CD14-positive monocyte (primary cell): ENCODE results near the gene LAMC1. TPM values are rescaled to one million over a fixed set of nuclear protein-coding genes. Genes with fewer than 3 reads are reported as not detected.

Experiments used
- DNase-seq, 3 donors: peaks; one replicate each; pipeline ENCODE4 v3.0.0-alpha.2; 2011 to 2022
- H2AFZ ChIP-seq: 2 replicates; pipeline ENCODE4 v1.6.0; 2012; ENCODE audit warnings: mild to moderate bottlenecking, low read depth, low read length, inconsistent platforms; ENCODE audit not compliant: insufficient read depth, poor library complexity, severe bottlenecking
- H3K27ac ChIP-seq, 2 donors: 1 replicate in 1 of 2; 2 replicates in 1 of 2; pipeline ENCODE4 v1.5.1; 2012 to 2013; ENCODE audit warnings: low read length in 2 of 2, control low read depth in 1 of 2, inconsistent platforms in 1 of 2, low read depth in 1 of 2, mild to moderate bottlenecking in 1 of 2
- H3K27me3 ChIP-seq, 2 donors: one replicate each; pipeline versions ENCODE4 v1.6.0 to v1.6.1; 2011 to 2013; ENCODE audit warnings: low read length in 2 of 2; ENCODE audit not compliant: control insufficient read depth in 2 of 2, insufficient read depth in 2 of 2
- H3K36me3 ChIP-seq, 2 donors: replicated peaks in 1 of 2; 1 replicate in 1 of 2; 2 replicates in 1 of 2; pipeline versions ENCODE4 v1.5.1 to v1.6.1; 2012 to 2013; ENCODE audit warnings: low read length in 2 of 2, control low read depth in 1 of 2, inconsistent platforms in 1 of 2, mild to moderate bottlenecking in 1 of 2; ENCODE audit not compliant: insufficient read depth in 2 of 2, control insufficient read depth in 1 of 2
- H3K4me1 ChIP-seq, 2 donors: 1 replicate in 1 of 2; 2 replicates in 1 of 2; pipeline versions ENCODE4 v1.5.1 to v1.6.1; 2012 to 2013; ENCODE audit warnings: low read length in 2 of 2, control low read depth in 1 of 2, inconsistent platforms in 1 of 2, mild to moderate bottlenecking in 1 of 2, moderate library complexity in 1 of 2; ENCODE audit not compliant: insufficient read depth in 2 of 2, control insufficient read depth in 1 of 2
- H3K4me2 ChIP-seq: replicated peaks from 2 replicates; pipeline ENCODE3; 2012; ENCODE audit warnings: low read length, moderate library complexity, mild to moderate bottlenecking; ENCODE audit not compliant: poor library complexity, severe bottlenecking; ENCODE audit errors: extremely low read depth
- H3K4me3 ChIP-seq, 3 experiments: fragments of 200-600 bp in 1 of 3; sonication (generic) in 1 of 3; replicated peaks in 1 of 3; 1 replicate in 2 of 3; 2 replicates in 1 of 3; pipeline ENCODE4 v1.5.1; 2011 to 2013; ENCODE audit warnings: low read length in 3 of 3, mild to moderate bottlenecking in 3 of 3, control low read depth in 2 of 3, low read depth in 2 of 3, inconsistent platforms in 1 of 3, moderate library complexity in 1 of 3
- H3K79me2 ChIP-seq: 2 replicates; pipeline ENCODE4 v1.6.0; 2012; ENCODE audit warnings: mild to moderate bottlenecking, control low read depth, inconsistent platforms, low read length, moderate library complexity; ENCODE audit not compliant: insufficient read depth
- H3K9ac ChIP-seq: 2 replicates; pipeline ENCODE4 v1.6.0; 2017; ENCODE audit warnings: low read length, mild to moderate bottlenecking; ENCODE audit not compliant: insufficient read depth, poor library complexity, severe bottlenecking
- H3K9me3 ChIP-seq, 2 donors: replicated peaks in 1 of 2; 1 replicate in 1 of 2; 2 replicates in 1 of 2; pipeline versions ENCODE4 v1.5.1 to v1.6.1; 2012 to 2013; ENCODE audit warnings: low read length in 2 of 2, control low read depth in 1 of 2; ENCODE audit not compliant: control insufficient read depth in 1 of 2, insufficient read depth in 1 of 2
- H4K20me1 ChIP-seq: 2 replicates; pipeline ENCODE4 v1.6.0; 2012; ENCODE audit warnings: mild to moderate bottlenecking, low read length, control low read depth, moderate library complexity; ENCODE audit not compliant: insufficient read depth
- H3K27ac Mint-ChIP-seq, 7 donors: one replicate each; pipeline ENCODE4 v1.8.0; 2020; ENCODE audit warnings: mild to moderate bottlenecking in 7 of 7, mixed read lengths in 7 of 7, moderate library complexity in 6 of 7, inconsistent platforms in 2 of 7
- H3K27me3 Mint-ChIP-seq, 3 donors: one replicate each; pipeline ENCODE4 v1.8.0; 2021 to 2022; ENCODE audit warnings: low read depth in 3 of 3, mild to moderate bottlenecking in 3 of 3, mixed read lengths in 3 of 3, moderate library complexity in 3 of 3, inconsistent platforms in 1 of 3
- H3K36me3 Mint-ChIP-seq, 2 donors: one replicate each; pipeline ENCODE4 v1.8.0; 2020; ENCODE audit warnings: mixed read lengths in 2 of 2, inconsistent platforms in 1 of 2, mild to moderate bottlenecking in 1 of 2
- H3K4me1 Mint-ChIP-seq: one replicate; pipeline ENCODE4 v1.8.0; 2020; ENCODE audit warnings: mild to moderate bottlenecking, mixed read lengths
- H3K4me3 Mint-ChIP-seq, 2 donors: one replicate each; pipeline ENCODE4 v1.8.0; 2020; ENCODE audit warnings: mild to moderate bottlenecking in 2 of 2, mixed read lengths in 2 of 2, moderate library complexity in 1 of 2
- H3K9me3 Mint-ChIP-seq, 7 donors: one replicate each; pipeline ENCODE4 v1.8.0; 2020 to 2022; ENCODE audit warnings: mixed read lengths in 7 of 7, mild to moderate bottlenecking in 6 of 7, moderate library complexity in 6 of 7, inconsistent platforms in 2 of 7
- WGBS: methylation state at CpG from one replicate; pipeline ENCODE4 v1.1.5; 2013; ENCODE audit warnings: missing lambda C conversion rate; ENCODE audit not compliant: insufficient coverage; 5-methylcytosine and 5-hydroxymethylcytosine counted together
- intact Hi-C, 2 donors: fragments of 100-400 bp; cut with micrococcal nuclease; formaldehyde crosslinking; loops; one replicate each; pipeline versions ENCODE4 v1.15.0 to v1.15.1; 2023
- polyA plus RNA-seq, 3 donors: library from polyadenylated mRNA; depleted of rRNA in 1 of 3; unstranded in 2 of 3; stranded (reverse) in 1 of 3; fragments of 300-500 nt in 2 of 3; fragments of >200 nt in 1 of 3; fragmentation: Illumina TruSeq in 2 of 3; gene quantifications; 1 replicate in 2 of 3; 2 replicates in 1 of 3; pipeline ENCODE4 v1.2.3, GENCODE V29; 2012 to 2021
- TF ChIP-seq, protein P1 (sequence below): fragments of 200-600 bp; IDR thresholded peaks from one replicate; pipeline ENCODE4 v1.8.0; 2022; ENCODE audit warnings: antibody characterized with exemption, mild to moderate bottlenecking

The LAMC1 gene
- polyA plus RNA-seq, 3 donors, result 0.34 to 1.7 (median 0.95) TPM

DNA sequence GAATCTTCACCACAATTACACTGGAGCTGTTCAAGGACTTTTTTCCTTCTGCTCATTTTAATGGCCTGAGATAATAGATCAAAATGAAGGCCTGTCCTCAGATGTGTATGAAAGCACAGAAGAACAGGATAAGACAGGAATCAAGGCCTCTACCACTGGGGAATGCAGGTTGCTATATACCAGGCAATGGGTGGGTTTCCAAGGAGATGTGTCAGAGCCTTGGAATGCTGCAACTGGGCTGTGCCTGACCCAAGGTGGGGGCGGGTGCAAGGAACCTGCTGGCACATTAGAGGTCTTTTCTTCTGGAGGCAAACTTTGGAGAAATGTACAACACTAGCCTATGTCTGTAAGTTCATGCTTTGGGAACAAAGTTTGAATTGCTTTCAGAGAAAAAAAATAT is 141.1 kb downstream of the LAMC1 start:
- no peaks in the 10 kb centered on the region for H3K4me1 Mint-ChIP-seq
- no peak overlapping the region for H2AFZ ChIP-seq
- DNase-seq, result no peak
- H3K9ac ChIP-seq, result no peak overlapping the region
- peaks cover 0 to 3% of the 10 kb centered on the region in 2 donors for H3K9me3 ChIP-seq
- peaks cover 0 to 3% (median 0%) of the 10 kb centered on the region in 3 donors for H3K27me3 Mint-ChIP-seq
- TF ChIP-seq, protein P1, sequence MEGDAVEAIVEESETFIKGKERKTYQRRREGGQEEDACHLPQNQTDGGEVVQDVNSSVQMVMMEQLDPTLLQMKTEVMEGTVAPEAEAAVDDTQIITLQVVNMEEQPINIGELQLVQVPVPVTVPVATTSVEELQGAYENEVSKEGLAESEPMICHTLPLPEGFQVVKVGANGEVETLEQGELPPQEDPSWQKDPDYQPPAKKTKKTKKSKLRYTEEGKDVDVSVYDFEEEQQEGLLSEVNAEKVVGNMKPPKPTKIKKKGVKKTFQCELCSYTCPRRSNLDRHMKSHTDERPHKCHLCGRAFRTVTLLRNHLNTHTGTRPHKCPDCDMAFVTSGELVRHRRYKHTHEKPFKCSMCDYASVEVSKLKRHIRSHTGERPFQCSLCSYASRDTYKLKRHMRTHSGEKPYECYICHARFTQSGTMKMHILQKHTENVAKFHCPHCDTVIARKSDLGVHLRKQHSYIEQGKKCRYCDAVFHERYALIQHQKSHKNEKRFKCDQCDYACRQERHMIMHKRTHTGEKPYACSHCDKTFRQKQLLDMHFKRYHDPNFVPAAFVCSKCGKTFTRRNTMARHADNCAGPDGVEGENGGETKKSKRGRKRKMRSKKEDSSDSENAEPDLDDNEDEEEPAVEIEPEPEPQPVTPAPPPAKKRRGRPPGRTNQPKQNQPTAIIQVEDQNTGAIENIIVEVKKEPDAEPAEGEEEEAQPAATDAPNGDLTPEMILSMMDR, result no peak
- H3K9me3 Mint-ChIP-seq, result peaks cover 0 to 5% (median 2%) of the 10 kb centered on the region in 7 donors
- H3K27me3 ChIP-seq, result no peaks in the 10 kb centered on the region
- no peak overlapping the region for H3K4me2 ChIP-seq
- no peak overlapping the region for H3K4me3 ChIP-seq
- no peaks in the 10 kb centered on the region for H4K20me1 ChIP-seq
- H3K27ac ChIP-seq, result no peak overlapping the region
- H3K4me1 ChIP-seq, result no peaks in the 10 kb centered on the region
- H3K36me3 ChIP-seq, result no peaks in the 10 kb centered on the region
- H3K36me3 Mint-ChIP-seq, result no peaks in the 10 kb centered on the region
- H3K79me2 ChIP-seq, result no peaks in the 10 kb centered on the region
- no peak overlapping the region for H3K27ac Mint-ChIP-seq
- intact Hi-C loops, result no loop called here
- 67% methylated on average over 1 of the region's 1 CpG for WGBS
- H3K4me3 Mint-ChIP-seq, result no peak overlapping the region

DNA sequence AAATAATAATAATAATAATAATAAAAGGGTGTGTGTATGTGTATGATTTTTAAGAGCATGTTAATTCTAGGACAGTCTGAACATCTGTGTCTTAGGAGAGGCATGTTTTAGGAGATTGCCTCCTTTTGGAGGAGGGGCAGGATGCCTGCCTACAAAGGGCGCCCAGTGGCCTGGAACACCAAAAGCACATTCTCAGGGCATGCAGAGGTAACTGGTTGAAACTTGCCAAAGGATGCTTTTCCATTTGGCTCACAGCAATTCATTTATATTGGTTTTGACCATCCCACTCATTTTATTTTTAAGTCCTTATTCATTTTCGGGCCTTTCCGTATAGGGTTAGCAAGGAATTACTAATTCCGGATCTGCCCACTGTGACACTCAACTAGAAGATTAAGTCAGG is 141.7 kb downstream of the LAMC1 start:
- H3K36me3 ChIP-seq, result no peaks in the 10 kb centered on the region
- H3K4me3 ChIP-seq, result no peak overlapping the region
- intact Hi-C loops, result no loop called here
- no peaks in the 10 kb centered on the region for H4K20me1 ChIP-seq
- H3K4me2 ChIP-seq, result no peak overlapping the region
- H2AFZ ChIP-seq, result no peak overlapping the region
- H3K4me1 ChIP-seq, result no peaks in the 10 kb centered on the region
- H3K36me3 Mint-ChIP-seq, result no peaks in the 10 kb centered on the region
- H3K4me3 Mint-ChIP-seq, result no peak overlapping the region
- TF ChIP-seq, protein P1, result no peak
- 100% methylated on average over 1 of the region's 4 CpGs for WGBS
- peaks cover 0 to 6% (median 2%) of the 10 kb centered on the region in 7 donors for H3K9me3 Mint-ChIP-seq
- H3K27ac Mint-ChIP-seq, result no peak overlapping the region
- no peak for DNase-seq
- peaks cover 0 to 3% (median 3%) of the 10 kb centered on the region in 3 donors for H3K27me3 Mint-ChIP-seq
- no peak overlapping the region for H3K27ac ChIP-seq
- no peaks in the 10 kb centered on the region for H3K27me3 ChIP-seq
- H3K4me1 Mint-ChIP-seq, result no peaks in the 10 kb centered on the region
- peaks cover 0 to 3% of the 10 kb centered on the region in 2 donors for H3K9me3 ChIP-seq
- H3K79me2 ChIP-seq, result no peaks in the 10 kb centered on the region
- H3K9ac ChIP-seq, result no peak overlapping the region
